Body of pancreas (tissue), 4 donors: ENCODE data around the gene TMEM184A.

ENCODE experiments used
- POLR2A ChIP-seq, 3 donors: fragments of 450-650 bp; IDR thresholded peaks; one replicate each; pipeline ENCODE4 v1.6.1; 2016; ENCODE audit warnings: antibody characterized with exemption in 3 of 3, mild to moderate bottlenecking in 2 of 3
- TF ChIP-seq, protein P1 (sequence below), 7 experiments: fragments of 450-650 bp in 4 of 7; fragments of 200-600 bp in 3 of 7; sonication (generic) in 3 of 7; IDR thresholded peaks; one replicate each; pipeline ENCODE4 v1.5.1; 2016 to 2019; ENCODE audit warnings: antibody characterized with exemption in 7 of 7

DNA sequence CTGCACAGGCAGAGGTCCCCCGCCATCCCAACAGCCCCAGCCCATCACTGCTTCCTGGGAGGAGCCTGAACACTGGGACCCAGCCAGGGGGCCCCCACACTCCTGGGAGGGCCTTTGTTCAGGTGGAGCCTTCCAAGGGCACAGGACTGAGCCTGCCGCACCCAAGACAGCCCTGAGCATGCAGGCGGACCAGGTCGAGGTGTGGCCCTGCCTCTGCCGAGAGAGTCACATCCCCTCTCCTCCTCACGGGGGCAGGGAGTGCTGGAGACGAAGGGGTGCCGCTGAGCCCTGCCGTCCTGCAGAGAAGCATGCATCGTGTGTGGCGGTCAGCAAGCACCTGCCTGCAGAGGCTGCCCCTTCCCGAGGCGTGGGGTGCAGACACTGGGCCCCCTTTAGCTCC, 32.8 kb downstream of the TMEM184A start:
- TF ChIP-seq, protein P1, sequence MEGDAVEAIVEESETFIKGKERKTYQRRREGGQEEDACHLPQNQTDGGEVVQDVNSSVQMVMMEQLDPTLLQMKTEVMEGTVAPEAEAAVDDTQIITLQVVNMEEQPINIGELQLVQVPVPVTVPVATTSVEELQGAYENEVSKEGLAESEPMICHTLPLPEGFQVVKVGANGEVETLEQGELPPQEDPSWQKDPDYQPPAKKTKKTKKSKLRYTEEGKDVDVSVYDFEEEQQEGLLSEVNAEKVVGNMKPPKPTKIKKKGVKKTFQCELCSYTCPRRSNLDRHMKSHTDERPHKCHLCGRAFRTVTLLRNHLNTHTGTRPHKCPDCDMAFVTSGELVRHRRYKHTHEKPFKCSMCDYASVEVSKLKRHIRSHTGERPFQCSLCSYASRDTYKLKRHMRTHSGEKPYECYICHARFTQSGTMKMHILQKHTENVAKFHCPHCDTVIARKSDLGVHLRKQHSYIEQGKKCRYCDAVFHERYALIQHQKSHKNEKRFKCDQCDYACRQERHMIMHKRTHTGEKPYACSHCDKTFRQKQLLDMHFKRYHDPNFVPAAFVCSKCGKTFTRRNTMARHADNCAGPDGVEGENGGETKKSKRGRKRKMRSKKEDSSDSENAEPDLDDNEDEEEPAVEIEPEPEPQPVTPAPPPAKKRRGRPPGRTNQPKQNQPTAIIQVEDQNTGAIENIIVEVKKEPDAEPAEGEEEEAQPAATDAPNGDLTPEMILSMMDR (IDR thresholded peaks at IDR 0.05), result no peak
- TF ChIP-seq POLR2A (IDR thresholded peaks at IDR 0.05), result no peak
